Body of pancreas (tissue), 4 donors: ENCODE data around the gene FKRP.

Experiments
- POLR2A ChIP-seq, 3 donors: fragments of 450-650 bp; IDR thresholded peaks; one replicate each; pipeline ENCODE4 v1.6.1; 2016; ENCODE audit warnings: antibody characterized with exemption in 3 of 3, mild to moderate bottlenecking in 2 of 3
- TF ChIP-seq, protein P1 (sequence below), 7 experiments: fragments of 450-650 bp in 4 of 7; fragments of 200-600 bp in 3 of 7; sonication (generic) in 3 of 7; IDR thresholded peaks; one replicate each; pipeline ENCODE4 v1.5.1; 2016 to 2019; ENCODE audit warnings: antibody characterized with exemption in 7 of 7

DNA sequence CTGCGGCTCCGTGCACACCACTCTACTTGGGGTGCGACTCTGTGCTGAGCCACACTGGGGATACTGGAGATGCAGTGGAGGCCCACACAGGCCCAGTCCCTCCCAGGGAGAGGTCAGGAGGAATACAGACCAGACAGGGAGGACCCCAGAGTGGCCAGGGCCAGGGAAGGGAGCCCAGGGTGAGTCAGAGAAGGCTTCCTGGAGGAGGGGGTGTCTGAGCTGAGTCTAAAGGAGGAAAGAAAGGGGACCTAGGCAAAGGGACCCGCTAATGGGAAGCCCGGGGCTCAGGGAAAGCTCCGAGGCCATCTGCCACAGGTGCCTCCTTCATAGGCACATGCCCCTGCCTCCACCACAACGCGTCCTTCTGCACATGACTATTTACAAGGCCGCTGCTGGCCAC is 15.7 kb upstream of the FKRP start:
- TF ChIP-seq, protein P1, sequence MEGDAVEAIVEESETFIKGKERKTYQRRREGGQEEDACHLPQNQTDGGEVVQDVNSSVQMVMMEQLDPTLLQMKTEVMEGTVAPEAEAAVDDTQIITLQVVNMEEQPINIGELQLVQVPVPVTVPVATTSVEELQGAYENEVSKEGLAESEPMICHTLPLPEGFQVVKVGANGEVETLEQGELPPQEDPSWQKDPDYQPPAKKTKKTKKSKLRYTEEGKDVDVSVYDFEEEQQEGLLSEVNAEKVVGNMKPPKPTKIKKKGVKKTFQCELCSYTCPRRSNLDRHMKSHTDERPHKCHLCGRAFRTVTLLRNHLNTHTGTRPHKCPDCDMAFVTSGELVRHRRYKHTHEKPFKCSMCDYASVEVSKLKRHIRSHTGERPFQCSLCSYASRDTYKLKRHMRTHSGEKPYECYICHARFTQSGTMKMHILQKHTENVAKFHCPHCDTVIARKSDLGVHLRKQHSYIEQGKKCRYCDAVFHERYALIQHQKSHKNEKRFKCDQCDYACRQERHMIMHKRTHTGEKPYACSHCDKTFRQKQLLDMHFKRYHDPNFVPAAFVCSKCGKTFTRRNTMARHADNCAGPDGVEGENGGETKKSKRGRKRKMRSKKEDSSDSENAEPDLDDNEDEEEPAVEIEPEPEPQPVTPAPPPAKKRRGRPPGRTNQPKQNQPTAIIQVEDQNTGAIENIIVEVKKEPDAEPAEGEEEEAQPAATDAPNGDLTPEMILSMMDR (IDR thresholded peaks at IDR 0.05) = no peak
- TF ChIP-seq POLR2A (IDR thresholded peaks at IDR 0.05) = no peak
